H1 (cell line): ENCODE measurements around the gene STK39. TPM values are rescaled to one million over a fixed set of nuclear protein-coding genes. Genes with fewer than 3 reads are reported as not detected.

Experiments used
- CTBP2 ChIP-seq: IDR thresholded peaks from 2 replicates; pipeline ENCODE4 v1.7.0; 2011; ENCODE audit warnings: borderline replicate concordance, mild to moderate bottlenecking, moderate library complexity, mixed read lengths, low read length; ENCODE audit not compliant: insufficient read depth, insufficient read length
- E2F6 ChIP-seq: IDR thresholded peaks from 2 replicates; pipeline ENCODE4 v1.6.1; 2012; ENCODE audit warnings: inconsistent platforms
- KDM1A ChIP-seq: fragments of 200-600, 300-600 bp; sonication (generic); IDR thresholded peaks from 2 replicates; pipeline ENCODE4 v1.7.1; 2016; ENCODE audit warnings: mild to moderate bottlenecking, low read length, borderline replicate concordance
- SAP30 ChIP-seq: fragments of 300-600 bp; sonication (generic); IDR thresholded peaks from 2 replicates; pipeline ENCODE4 v1.7.1; 2012; ENCODE audit warnings: low read length, moderate library complexity, mild to moderate bottlenecking, inconsistent platforms; ENCODE audit not compliant: insufficient read depth, insufficient replicate concordance
- polyA plus RNA-seq, 7 experiments: library from polyadenylated mRNA; depleted of rRNA in 3 of 7; stranded (reverse) in 5 of 7; unstranded in 2 of 7; fragments of >200 nt in 5 of 7; fragments of 200-250 nt in 2 of 7; gene quantifications; 1 replicate in 5 of 7; 2 replicates in 1 of 7; 4 replicates in 1 of 7; pipeline versions ENCODE4 v1.2.1 to v1.2.3, GENCODE V29; 2011 to 2013; ENCODE audit warnings: missing spikeins in 2 of 7, mixed read lengths in 2 of 7
- total RNA-seq: library from RNA; stranded (reverse); fragmentation: NEBNext Ultra II Directional; extraction: Animal tissue kit (Norgen Biotek cat#: 25700); gene quantifications from 2 replicates; pipeline ENCODE4 v1.2.1, GENCODE V29; 2021

STK39 gene
- total and polyA plus RNA-seq, 2 of the 8 experiments (the other 6 are each of a cell fraction or from before 2014, with no cell fraction given) = 13.7 to 23.8 TPM

GRCh38 chr2:168134485-168134884, 112.9 kb downstream of the STK39 start (continued):
- TF ChIP-seq E2F6 (no peak), KDM1A (no peak), SAP30 (no peak), CTBP2 (no peak)
- TF ChIP-seq, all 59 proteins: peak for 0
